ENCODE measurements around the gene TMEM200C.
"Not testable (repeated sequence)": the region's sequence is repeated elsewhere in the genome, so short reads cannot be mapped to it uniquely, and the experiment has no call there.

The TMEM200C gene

GRCh38 chr18:5874336-5874735, 21.0 kb downstream of the TMEM200C start:
- no peak for TF ChIP-seq ZNF274 (IDR thresholded peaks at IDR 0.05; ENCODE audit: low read depth, low read length)

GRCh38 chr18:5872886-5873285, 22.4 kb downstream of the TMEM200C start:
- no peak overlapping the region for H3K4me3 ChIP-seq (ENCODE audit: low read length)
- no peak for TF ChIP-seq ZNF274 (IDR thresholded peaks at IDR 0.05; ENCODE audit: low read depth, low read length)

More at GRCh38 chr18:5874336-5874735, 21.0 kb downstream of the TMEM200C start:
- no peak overlapping the region for H3K4me3 ChIP-seq (ENCODE audit: low read length)

- no peak for TF ChIP-seq ZNF274 (IDR thresholded peaks at IDR 0.05; ENCODE audit: low read depth, low read length)
- H3K4me3 ChIP-seq (ENCODE audit: low read length) = no peak overlapping the region
These were observed 23.9 kb downstream of the TMEM200C start for GRCh38 chr18:5871426-5871825.

DNA sequence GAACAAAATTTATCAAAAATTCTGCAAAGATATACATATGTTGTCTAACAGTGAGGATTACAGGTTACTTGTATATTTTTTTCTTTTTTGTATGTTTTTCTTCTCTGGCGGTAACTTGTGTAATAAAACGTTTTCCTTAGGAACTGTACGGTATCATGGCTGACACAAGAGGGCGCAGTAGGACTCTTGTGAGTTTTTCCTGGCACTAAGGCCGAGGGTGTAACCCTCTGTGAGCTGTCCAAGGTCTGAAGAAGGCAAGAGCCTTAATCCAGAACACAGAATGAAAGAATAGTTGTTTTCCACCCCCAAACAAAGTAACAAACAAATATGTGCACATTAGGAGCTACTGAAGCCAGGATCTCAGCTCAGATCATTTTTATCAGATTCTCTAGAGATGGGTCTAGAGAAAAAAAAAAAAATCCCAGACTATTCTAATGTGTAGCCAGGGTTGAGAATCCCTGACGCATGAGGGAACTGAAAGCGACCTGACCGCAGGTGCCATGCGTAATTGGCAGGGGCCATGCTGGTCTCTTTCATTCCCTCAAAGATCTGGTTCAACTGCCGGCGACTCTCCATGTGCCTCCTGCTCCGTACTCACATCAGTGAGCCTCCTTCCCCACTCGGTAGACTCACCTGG, 27.0 kb downstream of the TMEM200C start:
- no peak overlapping the region for H3K4me3 ChIP-seq (ENCODE audit: low read length)
- TF ChIP-seq ZNF274 (IDR thresholded peaks at IDR 0.05; ENCODE audit: low read depth, low read length) = no peak

- no peak overlapping the region for H3K4me3 ChIP-seq (ENCODE audit: low read length)
- no peak for TF ChIP-seq ZNF274 (IDR thresholded peaks at IDR 0.05; ENCODE audit: low read depth, low read length)
These were observed 29.8 kb downstream of the TMEM200C start for GRCh38 chr18:5865521-5865920.

- H3K4me3 ChIP-seq (ENCODE audit: low read length) = not testable (repeated sequence)
These were observed 33.2 kb downstream of the TMEM200C start for GRCh38 chr18:5862127-5862526.

DNA sequence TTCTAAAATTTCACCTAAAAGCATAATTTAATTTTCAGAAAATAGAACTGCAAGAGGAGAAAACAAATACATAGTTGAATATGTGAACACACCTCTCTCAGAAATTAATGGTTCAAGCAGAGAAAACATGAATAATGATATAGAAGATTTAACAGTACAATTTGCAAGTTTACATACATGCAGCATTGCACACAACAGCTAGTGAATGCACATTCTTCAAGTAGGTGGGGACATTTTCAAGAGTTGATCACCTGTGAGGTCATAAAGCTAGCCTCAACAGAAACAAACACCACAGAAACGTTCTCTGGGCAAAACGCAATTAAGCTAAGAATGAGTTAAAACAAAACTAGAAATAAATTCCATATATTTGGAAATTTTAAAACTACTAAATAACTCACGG, 38.1 kb downstream of the TMEM200C start:
- no peak for TF ChIP-seq ZNF274 (IDR thresholded peaks at IDR 0.05; ENCODE audit: low read depth, low read length)
- no peak overlapping the region for H3K4me3 ChIP-seq (ENCODE audit: low read length)

DNA sequence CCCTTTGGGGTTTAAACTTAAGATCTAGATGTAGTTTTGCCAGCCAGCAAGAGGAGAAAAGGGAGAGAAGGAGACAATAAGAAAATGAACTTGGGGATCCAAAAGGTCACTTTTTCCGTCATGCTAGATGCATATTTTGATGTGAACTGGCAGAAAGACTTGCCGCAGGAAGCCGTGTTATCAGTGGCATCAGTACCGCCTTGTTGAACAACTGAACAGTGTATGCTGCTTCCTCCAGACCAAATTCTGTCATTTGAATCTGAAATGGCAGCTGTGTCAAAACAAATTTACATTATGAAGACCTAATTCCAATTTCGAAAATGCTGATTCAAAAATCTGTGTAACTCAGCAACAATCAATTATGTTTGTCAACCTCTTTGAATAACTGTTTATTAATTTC, 42.1 kb downstream of the TMEM200C start:
- no peak overlapping the region for H3K4me3 ChIP-seq (ENCODE audit: low read length)
- TF ChIP-seq ZNF274 (IDR thresholded peaks at IDR 0.05; ENCODE audit: low read depth, low read length) = no peak

DNA sequence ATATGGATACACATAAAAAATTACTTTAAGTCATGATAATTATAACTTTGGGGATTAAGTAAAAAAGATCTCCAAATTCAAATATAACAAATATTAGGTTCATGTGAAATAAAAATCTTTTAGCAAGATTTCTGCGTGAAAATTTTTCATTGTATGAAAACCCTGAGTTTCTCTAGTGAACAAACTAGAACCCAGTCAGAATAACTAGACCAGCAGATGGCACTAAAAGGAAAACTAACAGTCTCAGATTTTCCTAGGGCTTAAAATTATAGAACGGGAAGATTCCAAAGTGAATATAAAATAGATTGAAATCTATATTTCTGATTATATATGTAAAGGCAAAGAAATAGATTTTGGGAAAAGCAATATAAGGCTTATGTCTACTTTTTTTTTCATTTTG, 43.3 kb downstream of the TMEM200C start:
- TF ChIP-seq ZNF274 (IDR thresholded peaks at IDR 0.05; ENCODE audit: low read depth, low read length) = no peak
- no peak overlapping the region for H3K4me3 ChIP-seq (ENCODE audit: low read length)

GRCh38 chr18:5842653-5843052, 52.7 kb downstream of the TMEM200C start:
- TF ChIP-seq ZNF274 (IDR thresholded peaks at IDR 0.05; ENCODE audit: low read depth, low read length) = no peak
- H3K4me3 ChIP-seq (ENCODE audit: low read length) = no peak overlapping the region

DNA sequence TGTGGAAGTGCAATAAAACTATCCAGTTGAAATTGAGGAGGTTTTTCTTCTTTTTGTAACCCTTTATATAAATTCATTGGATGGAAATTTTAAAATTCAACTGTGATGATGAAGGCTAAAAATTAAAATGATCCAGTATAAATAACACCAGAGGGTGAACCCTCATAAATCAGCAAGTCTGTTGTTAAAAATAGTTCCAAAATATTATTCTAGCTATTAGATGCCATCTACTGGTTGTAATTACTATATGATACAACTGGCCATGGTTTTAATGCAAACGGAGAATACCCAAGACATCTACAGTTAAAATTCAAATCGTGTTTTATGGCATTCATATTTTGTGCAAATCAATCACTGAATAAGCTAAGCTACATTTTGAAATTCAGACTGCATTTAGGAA, 53.8 kb downstream of the TMEM200C start:
- no peak for TF ChIP-seq ZNF274 (IDR thresholded peaks at IDR 0.05; ENCODE audit: low read depth, low read length)
- H3K4me3 ChIP-seq (ENCODE audit: low read length) = no peak overlapping the region

- TF ChIP-seq ZNF274 (IDR thresholded peaks at IDR 0.05; ENCODE audit: low read depth, low read length) = no peak
- no peak overlapping the region for H3K4me3 ChIP-seq (ENCODE audit: low read length)
These were observed 54.8 kb downstream of the TMEM200C start for GRCh38 chr18:5840547-5840946.

- no peak for TF ChIP-seq ZNF274 (IDR thresholded peaks at IDR 0.05; ENCODE audit: low read depth, low read length)
- H3K4me3 ChIP-seq (ENCODE audit: low read length) = no peak overlapping the region
These were observed 55.3 kb downstream of the TMEM200C start for GRCh38 chr18:5840025-5840424.

GRCh38 chr18:5839102-5839501, 56.2 kb downstream of the TMEM200C start:
- no peak overlapping the region for H3K4me3 ChIP-seq (ENCODE audit: low read length)
- no peak for TF ChIP-seq ZNF274 (IDR thresholded peaks at IDR 0.05; ENCODE audit: low read depth, low read length)

Data from GM08714 (cell line).